H1 (cell line): ENCODE data around the gene GOSR1. TPM values are rescaled to one million over a fixed set of nuclear protein-coding genes. Genes with fewer than 3 reads are reported as not detected.

Experiments
- GTF2F1 ChIP-seq: IDR thresholded peaks from 2 replicates; pipeline ENCODE4 v1.6.1; 2012; ENCODE audit warnings: low read depth, low read length, improper control_type of control experiment, borderline replicate concordance
- RFX5 ChIP-seq: IDR thresholded peaks from 2 replicates; pipeline ENCODE4 v1.6.1; 2011; ENCODE audit warnings: low read depth, low read length, improper control_type of control experiment, borderline replicate concordance
- polyA plus RNA-seq, 7 experiments: library from polyadenylated mRNA; depleted of rRNA in 3 of 7; stranded (reverse) in 5 of 7; unstranded in 2 of 7; fragments of >200 nt in 5 of 7; fragments of 200-250 nt in 2 of 7; gene quantifications; 1 replicate in 5 of 7; 2 replicates in 1 of 7; 4 replicates in 1 of 7; pipeline versions ENCODE4 v1.2.1 to v1.2.3, GENCODE V29; 2011 to 2013; ENCODE audit warnings: missing spikeins in 2 of 7, mixed read lengths in 2 of 7
- total RNA-seq: library from RNA; stranded (reverse); fragmentation: NEBNext Ultra II Directional; extraction: Animal tissue kit (Norgen Biotek cat#: 25700); gene quantifications from 2 replicates; pipeline ENCODE4 v1.2.1, GENCODE V29; 2021

GOSR1 gene
- total and polyA plus RNA-seq, 2 of the 8 experiments (the other 6 are each of a cell fraction or from before 2014, with no cell fraction given) = 9.2 to 43.3 TPM

GRCh38 chr17:30449480-30449879 lies 27.7 kb upstream of the GOSR1 start (continued):
- no peak for TF ChIP-seq RFX5
- TF ChIP-seq GTF2F1 = no peak
